ENCODE measurements around the gene NCCRP1.

The NCCRP1 gene

DNA sequence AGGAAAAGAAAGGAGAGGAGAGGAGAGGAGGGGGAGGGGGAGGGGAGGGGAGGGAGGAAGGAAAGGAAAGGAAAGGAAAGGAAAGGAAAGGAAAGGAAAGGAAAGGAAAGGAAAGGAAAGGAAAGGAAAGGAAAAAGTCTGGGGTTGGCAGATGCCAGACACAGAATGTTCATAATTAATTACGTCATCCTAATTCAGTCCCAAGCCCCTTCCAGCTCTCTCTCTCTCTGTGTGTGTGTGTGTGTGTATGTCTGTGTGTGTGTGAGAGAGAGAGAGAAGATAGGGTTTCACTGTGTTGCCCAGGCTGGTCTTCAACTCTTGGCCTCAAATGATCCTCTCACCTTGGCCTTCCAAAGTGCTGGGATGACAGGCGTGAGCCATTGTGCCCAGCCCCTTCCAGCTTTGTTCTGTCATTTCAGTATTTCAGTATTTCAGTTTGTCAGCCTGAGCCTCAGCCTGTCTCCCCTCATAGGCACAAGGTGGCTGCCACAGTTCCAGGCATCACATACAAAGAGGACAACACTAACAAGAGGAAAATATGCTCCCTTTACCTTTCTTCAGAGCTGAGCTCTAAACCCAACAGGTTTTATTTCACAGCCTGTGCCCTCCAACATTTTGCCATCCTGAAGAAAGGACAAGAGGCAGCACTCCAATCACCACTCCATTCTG lies 33.5 kb downstream of the NCCRP1 start:
- TF ChIP-seq, protein P1, sequence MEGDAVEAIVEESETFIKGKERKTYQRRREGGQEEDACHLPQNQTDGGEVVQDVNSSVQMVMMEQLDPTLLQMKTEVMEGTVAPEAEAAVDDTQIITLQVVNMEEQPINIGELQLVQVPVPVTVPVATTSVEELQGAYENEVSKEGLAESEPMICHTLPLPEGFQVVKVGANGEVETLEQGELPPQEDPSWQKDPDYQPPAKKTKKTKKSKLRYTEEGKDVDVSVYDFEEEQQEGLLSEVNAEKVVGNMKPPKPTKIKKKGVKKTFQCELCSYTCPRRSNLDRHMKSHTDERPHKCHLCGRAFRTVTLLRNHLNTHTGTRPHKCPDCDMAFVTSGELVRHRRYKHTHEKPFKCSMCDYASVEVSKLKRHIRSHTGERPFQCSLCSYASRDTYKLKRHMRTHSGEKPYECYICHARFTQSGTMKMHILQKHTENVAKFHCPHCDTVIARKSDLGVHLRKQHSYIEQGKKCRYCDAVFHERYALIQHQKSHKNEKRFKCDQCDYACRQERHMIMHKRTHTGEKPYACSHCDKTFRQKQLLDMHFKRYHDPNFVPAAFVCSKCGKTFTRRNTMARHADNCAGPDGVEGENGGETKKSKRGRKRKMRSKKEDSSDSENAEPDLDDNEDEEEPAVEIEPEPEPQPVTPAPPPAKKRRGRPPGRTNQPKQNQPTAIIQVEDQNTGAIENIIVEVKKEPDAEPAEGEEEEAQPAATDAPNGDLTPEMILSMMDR (IDR thresholded peaks at IDR 0.05; ENCODE audit: poor library complexity, severe bottlenecking) = no peak

DNA sequence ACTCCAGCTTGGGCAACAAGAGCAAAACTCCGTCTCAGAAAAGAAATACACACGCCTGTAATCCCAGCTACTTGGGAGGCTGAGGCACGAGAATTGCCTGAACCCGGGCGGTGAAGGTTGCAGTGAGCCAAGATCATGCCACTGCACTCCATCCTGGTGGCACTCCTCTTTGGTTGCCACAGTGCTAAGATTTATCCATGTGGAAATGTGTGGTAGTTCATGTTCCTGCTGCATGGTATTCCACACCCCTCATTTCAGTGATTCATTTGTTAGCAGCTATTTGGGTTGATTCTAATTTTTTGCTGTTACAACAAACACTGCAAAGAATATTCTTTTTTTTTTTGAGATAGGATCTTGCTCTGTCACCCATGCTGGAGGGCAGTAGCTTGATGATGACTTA lies 35.9 kb downstream of the NCCRP1 start:
- DNase-seq (ENCODE audit: low spot score) (no peak), ATAC-seq (ENCODE audit: low read depth) (no peak)
- TF ChIP-seq, protein P1 (IDR thresholded peaks at IDR 0.05; ENCODE audit: poor library complexity, severe bottlenecking) = no peak
- no peaks in the 10 kb centered on the region for H3K4me1 ChIP-seq (ENCODE audit: insufficient read depth, poor library complexity, severe bottlenecking)
- H3K4me3 ChIP-seq (ENCODE audit: severe bottlenecking) = no peak overlapping the region
- no peak overlapping the region for H3K27ac ChIP-seq (ENCODE audit: poor library complexity, severe bottlenecking)
- H3K9me3 ChIP-seq (ENCODE audit: severe bottlenecking) = no peaks in the 10 kb centered on the region
- no peaks in the 10 kb centered on the region for H3K36me3 ChIP-seq (ENCODE audit: low read depth)
- H3K27me3 ChIP-seq (ENCODE audit: insufficient read depth, poor library complexity, severe bottlenecking) = no peaks in the 10 kb centered on the region

More for the DNA sequence above, 33.5 kb downstream of the NCCRP1 start:
- H3K36me3 ChIP-seq (ENCODE audit: low read depth) = no peaks in the 10 kb centered on the region
- ATAC-seq (ENCODE audit: low read depth) (no peak), DNase-seq (ENCODE audit: low spot score) (no peak)
- no peaks in the 10 kb centered on the region for H3K9me3 ChIP-seq (ENCODE audit: severe bottlenecking)
- no peaks in the 10 kb centered on the region for H3K4me1 ChIP-seq (ENCODE audit: insufficient read depth, poor library complexity, severe bottlenecking)
- H3K27ac ChIP-seq (ENCODE audit: poor library complexity, severe bottlenecking) = no peak overlapping the region
- H3K27me3 ChIP-seq (ENCODE audit: insufficient read depth, poor library complexity, severe bottlenecking) = no peaks in the 10 kb centered on the region
- no peak overlapping the region for H3K4me3 ChIP-seq (ENCODE audit: severe bottlenecking)

DNA sequence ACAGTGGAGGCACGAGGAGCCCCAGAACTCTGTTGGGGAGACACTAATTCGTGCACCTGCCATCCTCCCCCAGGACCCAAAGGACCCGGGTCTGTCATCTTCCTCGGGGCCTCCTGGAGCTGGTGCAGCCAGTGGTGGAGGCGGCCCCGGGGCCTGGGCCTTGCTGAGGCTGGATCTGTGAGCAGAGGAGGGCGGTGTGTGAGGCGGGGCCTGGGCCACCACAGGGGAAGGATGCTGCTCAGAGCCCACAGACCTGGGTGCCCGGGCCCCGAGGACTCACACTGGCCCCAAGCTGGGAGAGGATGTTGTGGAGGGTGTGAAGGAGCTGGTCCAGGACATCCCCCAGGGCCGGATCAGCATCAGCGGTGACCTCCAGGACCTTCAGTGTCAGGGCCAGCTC lies 39.8 kb downstream of the NCCRP1 start:
- Histone ChIP-seq H3K36me3 (ENCODE audit: low read depth) (no peaks in the 10 kb centered on the region), H3K4me3 (ENCODE audit: severe bottlenecking) (no peak overlapping the region), H3K9me3 (ENCODE audit: severe bottlenecking) (no peaks in the 10 kb centered on the region), H3K27me3 (ENCODE audit: insufficient read depth, poor library complexity, severe bottlenecking) (no peaks in the 10 kb centered on the region), H3K27ac (ENCODE audit: poor library complexity, severe bottlenecking) (no peak overlapping the region), H3K4me1 (ENCODE audit: insufficient read depth, poor library complexity, severe bottlenecking) (no peaks in the 10 kb centered on the region)
- ATAC-seq (ENCODE audit: low read depth) = no peak
- TF ChIP-seq, protein P1 (IDR thresholded peaks at IDR 0.05; ENCODE audit: poor library complexity, severe bottlenecking) = no peak
- no peak for DNase-seq (ENCODE audit: low spot score)

DNA sequence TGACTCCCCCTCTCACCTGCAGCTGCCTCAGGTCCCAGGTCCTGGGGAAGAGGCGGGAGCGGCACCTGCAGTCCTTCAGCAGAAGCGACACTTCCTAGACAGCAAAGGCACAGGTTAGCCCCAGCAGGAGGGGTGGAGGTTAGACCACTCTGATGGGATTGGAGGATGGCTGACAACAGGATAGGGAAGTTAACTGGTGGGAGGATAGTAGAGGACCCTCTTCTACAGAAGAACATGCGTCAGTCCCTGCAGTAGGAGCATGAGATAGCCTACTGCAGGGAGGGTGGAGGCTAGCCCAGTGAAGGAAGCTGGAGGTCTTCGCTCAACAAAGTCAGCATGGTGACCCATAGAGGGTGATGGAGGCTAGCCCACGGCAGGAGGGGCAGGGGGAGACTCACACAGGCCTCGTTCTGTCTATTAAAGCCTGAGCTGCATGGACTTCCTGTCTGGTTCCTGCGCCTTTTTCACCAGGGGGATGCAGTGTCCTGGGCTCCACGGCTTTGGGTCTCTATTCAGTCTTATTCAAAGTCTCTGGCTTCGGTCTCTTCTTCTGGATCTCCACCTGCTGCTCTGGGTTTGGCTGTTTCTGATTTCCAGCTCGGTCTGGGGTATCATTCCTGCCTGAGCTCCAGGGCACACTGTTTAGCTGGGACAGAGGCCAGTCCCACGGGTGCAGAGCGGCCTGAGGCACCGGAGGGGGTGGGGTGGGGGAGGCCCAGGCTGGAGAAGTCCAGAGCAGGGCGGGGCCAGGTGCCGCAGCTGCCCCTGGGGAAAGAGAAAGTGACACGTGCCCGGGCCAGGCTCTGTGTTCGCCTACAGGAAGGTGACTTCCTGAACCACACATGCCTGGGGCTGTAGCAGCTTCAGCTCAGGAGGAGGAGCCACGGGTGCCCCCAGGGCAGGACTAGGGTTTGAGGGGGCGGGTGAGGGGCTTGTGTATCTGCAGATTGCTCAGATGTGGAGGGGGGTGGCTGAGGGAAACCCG lies 40.7 kb downstream of the NCCRP1 start:
- Histone ChIP-seq H3K9me3 (ENCODE audit: severe bottlenecking) (no peaks in the 10 kb centered on the region), H3K36me3 (ENCODE audit: low read depth) (no peaks in the 10 kb centered on the region), H3K27me3 (ENCODE audit: insufficient read depth, poor library complexity, severe bottlenecking) (no peaks in the 10 kb centered on the region), H3K4me3 (ENCODE audit: severe bottlenecking) (no peak overlapping the region), H3K4me1 (ENCODE audit: insufficient read depth, poor library complexity, severe bottlenecking) (no peaks in the 10 kb centered on the region), H3K27ac (ENCODE audit: poor library complexity, severe bottlenecking) (no peak overlapping the region)
- ATAC-seq (ENCODE audit: low read depth) = peak; percentile 68
- no peak for DNase-seq (ENCODE audit: low spot score)
- TF ChIP-seq, protein P1 (IDR thresholded peaks at IDR 0.05; ENCODE audit: poor library complexity, severe bottlenecking) = no peak

Measured in RWPE2 (cell line).